ENCODE data around the gene ITPR2. TPM values are rescaled to one million over a fixed set of nuclear protein-coding genes. Genes with fewer than 3 reads are reported as not detected.
A peak's percentile ranks its signal among the peaks of the same experiment; 100 is the strongest.

The ITPR2 gene
- total RNA-seq, 1 donor from 2014 or later: 12.5 TPM

DNA sequence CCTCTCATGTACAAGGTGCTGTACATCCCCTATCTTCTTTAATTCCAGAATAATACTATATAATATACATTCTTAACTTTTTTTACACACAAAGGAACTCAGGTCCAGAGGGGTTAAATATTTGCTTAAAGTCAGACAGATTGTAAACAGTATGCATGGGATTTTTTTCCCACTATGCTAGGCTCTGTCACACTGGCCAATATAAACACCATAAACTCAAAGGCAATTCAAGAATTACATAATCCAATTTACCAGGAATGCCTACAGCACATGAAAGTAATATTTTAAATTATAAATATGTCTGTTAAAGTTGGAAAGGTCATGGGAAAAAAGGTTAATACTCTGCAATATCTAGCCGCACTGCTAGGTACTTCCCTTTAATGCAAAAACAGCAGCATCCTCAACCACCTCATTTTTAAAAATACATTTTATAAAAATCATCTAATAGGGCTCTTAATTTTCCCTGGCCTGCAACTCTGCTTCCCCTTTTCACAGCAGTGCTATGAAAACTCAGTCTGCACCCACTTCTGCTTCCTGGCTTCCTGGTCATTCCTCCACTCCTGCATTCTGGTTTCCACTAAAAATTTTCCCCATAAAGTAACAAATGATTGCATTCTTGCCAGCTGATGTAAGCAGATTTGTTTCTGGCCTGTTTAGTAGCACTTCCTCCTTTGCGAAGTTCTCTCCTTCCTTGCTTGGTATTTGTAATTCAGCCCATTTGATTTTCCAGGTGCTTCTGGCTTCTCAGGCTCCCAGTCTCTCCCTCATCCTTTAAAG is 128.1 kb downstream of the ITPR2 start:
- Histone ChIP-seq H3K4me1 (peaks cover 0 to 11% of the 10 kb centered on the region in 2 donors), H3K36me3 (peaks cover 0 to 1% of the 10 kb centered on the region in 2 donors), H3K4me3 (no peak overlapping the region), H3K27me3 (no peaks in the 10 kb centered on the region), H3K27ac (peak overlapping the region; percentile 23 to 47), H3K9me3 (no peaks in the 10 kb centered on the region)
- no peak for DNase-seq (ENCODE audit: low spot score in 2 of 2)
- intact Hi-C loops (cut with DNase I): loop anchor here (5.0 kb wide), 1 partner anchor 73 kb away; no protein-coding TSS in a partner anchor
- TF ChIP-seq, protein P1, sequence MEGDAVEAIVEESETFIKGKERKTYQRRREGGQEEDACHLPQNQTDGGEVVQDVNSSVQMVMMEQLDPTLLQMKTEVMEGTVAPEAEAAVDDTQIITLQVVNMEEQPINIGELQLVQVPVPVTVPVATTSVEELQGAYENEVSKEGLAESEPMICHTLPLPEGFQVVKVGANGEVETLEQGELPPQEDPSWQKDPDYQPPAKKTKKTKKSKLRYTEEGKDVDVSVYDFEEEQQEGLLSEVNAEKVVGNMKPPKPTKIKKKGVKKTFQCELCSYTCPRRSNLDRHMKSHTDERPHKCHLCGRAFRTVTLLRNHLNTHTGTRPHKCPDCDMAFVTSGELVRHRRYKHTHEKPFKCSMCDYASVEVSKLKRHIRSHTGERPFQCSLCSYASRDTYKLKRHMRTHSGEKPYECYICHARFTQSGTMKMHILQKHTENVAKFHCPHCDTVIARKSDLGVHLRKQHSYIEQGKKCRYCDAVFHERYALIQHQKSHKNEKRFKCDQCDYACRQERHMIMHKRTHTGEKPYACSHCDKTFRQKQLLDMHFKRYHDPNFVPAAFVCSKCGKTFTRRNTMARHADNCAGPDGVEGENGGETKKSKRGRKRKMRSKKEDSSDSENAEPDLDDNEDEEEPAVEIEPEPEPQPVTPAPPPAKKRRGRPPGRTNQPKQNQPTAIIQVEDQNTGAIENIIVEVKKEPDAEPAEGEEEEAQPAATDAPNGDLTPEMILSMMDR (IDR thresholded peaks at IDR 0.05): no peak

DNA sequence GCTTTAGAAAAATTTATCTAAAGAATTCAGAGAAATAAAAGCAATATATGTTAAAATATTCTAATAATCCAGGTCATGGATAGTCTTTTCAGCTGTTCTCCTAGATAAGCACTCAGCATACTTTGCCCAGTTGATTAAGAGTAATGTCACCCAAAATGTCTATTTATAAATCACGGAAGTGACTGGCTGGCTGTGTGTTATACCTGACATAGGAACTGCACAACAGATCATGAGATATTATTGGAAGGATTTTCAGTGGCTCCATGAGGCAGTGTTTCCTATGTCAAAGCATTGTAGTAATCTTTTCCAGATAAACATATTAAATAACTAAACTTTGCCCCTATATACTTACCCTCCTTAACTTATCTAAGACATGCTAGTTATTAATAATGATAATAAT is 128.8 kb downstream of the ITPR2 start:
- Histone ChIP-seq H3K36me3 (no peaks in the 10 kb centered on the region), H3K27ac (peak overlapping the region in 1 of 2 donors; percentile 3), H3K27me3 (no peaks in the 10 kb centered on the region), H3K9me3 (no peaks in the 10 kb centered on the region), H3K4me3 (no peak overlapping the region), H3K4me1 (peaks cover 0 to 11% of the 10 kb centered on the region in 2 donors)
- TF ChIP-seq, protein P1 (IDR thresholded peaks at IDR 0.05): no peak
- intact Hi-C loops (cut with DNase I): loop anchor here (5.0 kb wide), 1 partner anchor 72 kb away; no protein-coding TSS in a partner anchor
- no peak for DNase-seq (ENCODE audit: low spot score in 2 of 2)

DNA sequence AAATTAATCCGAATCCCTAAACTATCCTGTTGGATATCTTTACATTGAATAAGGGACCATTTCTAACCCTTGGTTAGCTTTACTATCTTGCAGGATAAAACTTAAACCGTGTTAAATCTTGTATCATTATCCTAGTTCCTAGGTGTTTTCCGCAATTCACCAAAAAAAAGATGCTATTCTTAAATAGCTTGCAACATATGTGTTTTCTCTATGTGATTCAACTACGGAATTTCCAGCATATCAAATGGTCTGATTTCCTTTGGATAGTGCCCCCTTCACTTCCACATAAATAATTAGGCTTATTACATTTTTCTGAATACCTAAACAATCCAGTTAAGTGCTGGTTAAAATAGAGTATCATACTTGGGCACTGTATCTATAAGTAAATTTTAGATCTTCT is 130.3 kb downstream of the ITPR2 start:
- Histone ChIP-seq H3K4me3 (no peak overlapping the region), H3K36me3 (peaks cover 0 to 4% of the 10 kb centered on the region in 2 donors), H3K27ac (no peak overlapping the region), H3K4me1 (peaks cover 0 to 11% of the 10 kb centered on the region in 2 donors), H3K9me3 (no peaks in the 10 kb centered on the region), H3K27me3 (no peaks in the 10 kb centered on the region)
- DNase-seq (ENCODE audit: low spot score in 2 of 2): no peak
- intact Hi-C loops (cut with DNase I): loop anchor here (5.0 kb wide), 1 partner anchor 70 kb away; no protein-coding TSS in a partner anchor
- TF ChIP-seq, protein P1 (IDR thresholded peaks at IDR 0.05): no peak

DNA sequence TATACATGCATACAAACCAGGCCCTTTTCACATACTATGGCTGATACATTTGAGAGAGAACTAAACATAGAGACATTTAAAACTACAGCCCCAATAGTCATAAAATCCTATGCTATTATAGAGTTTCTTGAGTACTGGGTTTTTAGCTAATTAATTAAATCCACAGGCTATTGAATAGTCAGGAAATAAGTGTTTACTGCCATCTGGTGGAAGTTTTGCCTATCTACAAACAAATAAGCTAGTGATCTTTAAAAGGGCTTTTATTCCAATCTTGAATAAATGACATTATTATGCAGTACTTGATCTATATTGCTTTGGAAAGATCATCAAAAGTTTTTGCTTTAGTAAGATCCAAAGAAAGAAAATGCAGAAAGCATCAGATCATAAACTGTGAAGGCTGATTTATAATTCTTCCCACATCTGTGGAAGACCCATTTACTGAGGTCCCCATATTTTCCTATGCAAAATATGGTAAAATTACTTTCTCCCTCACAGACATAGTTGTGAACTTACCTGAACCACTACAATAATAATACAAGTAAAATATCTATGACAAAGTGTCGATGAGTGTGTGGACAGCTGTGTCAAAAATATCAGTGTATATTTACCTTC is 131.3 kb downstream of the ITPR2 start:
- TF ChIP-seq, protein P1 (IDR thresholded peaks at IDR 0.05): peak; percentile 44 to 59 (median 45)
- peaks cover 0 to 4% of the 10 kb centered on the region in 2 donors for H3K36me3 ChIP-seq

DNA sequence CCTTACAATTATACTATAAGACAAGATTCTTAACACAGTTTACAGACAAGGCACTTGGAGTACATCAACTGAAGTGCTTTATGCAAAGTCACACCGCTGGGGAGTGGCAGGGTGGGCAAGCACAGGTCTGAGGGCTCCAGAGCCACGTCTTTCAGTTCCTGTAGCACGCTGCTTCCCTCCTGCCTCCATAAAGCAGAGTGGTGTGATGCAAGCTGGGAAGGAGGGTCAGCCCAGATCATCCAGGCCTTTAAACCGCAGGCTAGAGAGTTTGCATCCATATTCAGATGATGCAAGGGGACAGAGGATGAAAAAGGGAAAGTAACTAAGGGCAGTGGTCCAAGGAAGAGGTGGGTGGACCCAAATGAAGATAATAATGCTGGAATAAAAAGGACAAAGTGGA is 132.6 kb downstream of the ITPR2 start:
- no peaks in the 10 kb centered on the region for H3K27me3 ChIP-seq
- H3K4me3 ChIP-seq: no peak overlapping the region
- H3K36me3 ChIP-seq: peaks cover 4% of the 10 kb centered on the region in 2 donors
- TF ChIP-seq, protein P1 (IDR thresholded peaks at IDR 0.05): no peak
- peaks cover 0 to 10% of the 10 kb centered on the region in 2 donors for H3K4me1 ChIP-seq
- DNase-seq (ENCODE audit: low spot score in 2 of 2): no peak
- intact Hi-C loops (cut with DNase I): loop anchor here (5.0 kb wide), 1 partner anchor 68 kb away; no protein-coding TSS in a partner anchor
- H3K9me3 ChIP-seq: no peaks in the 10 kb centered on the region
- no peak overlapping the region for H3K27ac ChIP-seq

More for the DNA sequence above, 131.3 kb downstream of the ITPR2 start:
- Histone ChIP-seq H3K4me1 (peaks cover 0 to 11% of the 10 kb centered on the region in 2 donors), H3K4me3 (no peak overlapping the region), H3K9me3 (no peaks in the 10 kb centered on the region), H3K27me3 (no peaks in the 10 kb centered on the region), H3K27ac (no peak overlapping the region)
- DNase-seq (ENCODE audit: low spot score in 2 of 2): no peak
- intact Hi-C loops (cut with DNase I): loop anchor here (1.0 to 5.0 kb wide), 2 partner anchors 69 to 604 kb away; no protein-coding TSS in a partner anchor

All from ascending aorta (tissue), 2 donors.